Bronchial epithelial cell (primary cell): Measurements from ENCODE around the gene OGG1. TPM values are rescaled to one million over a fixed set of nuclear protein-coding genes. Genes with fewer than 3 reads are reported as not detected.
A peak's percentile ranks its signal among the peaks of the same experiment; 100 is the strongest.
"Not testable (repeated sequence)": the region's sequence is repeated elsewhere in the genome, so short reads cannot be mapped to it uniquely, and the experiment has no call there.

ENCODE experiments used
- DNase-seq: peaks from one replicate; pipeline ENCODE4 v3.0.0-alpha.2; 2010; ENCODE audit warnings: low read depth
- FAIRE-seq: peaks from 2 replicates; lab custom pipeline; 2011; peaks lifted over from hg19 to GRCh38; lab: Jason Lieb, UNC
- H3K27me3 ChIP-seq: 2 replicates; pipeline ENCODE4 v1.5.1; 2011; ENCODE audit warnings: low read length; ENCODE audit not compliant: control insufficient read depth, insufficient read depth
- H3K36me3 ChIP-seq: 2 replicates; pipeline ENCODE4 v1.5.1; 2011; ENCODE audit warnings: low read length; ENCODE audit not compliant: control insufficient read depth, insufficient read depth
- H3K4me3 ChIP-seq: 2 replicates; pipeline ENCODE4 v1.5.1; 2011; ENCODE audit warnings: mild to moderate bottlenecking, low read depth, low read length, control low read depth
- total RNA-seq: library from RNA; depleted of rRNA; stranded (reverse); fragments of >200 nt; gene quantifications from 2 replicates; pipeline ENCODE4 v1.2.1, GENCODE V29; 2014
- TF ChIP-seq, protein P1 (sequence below): IDR thresholded peaks from 2 replicates; pipeline ENCODE4 v1.5.1; 2011; ENCODE audit warnings: mild to moderate bottlenecking, moderate library complexity, low read length, control low read depth, inconsistent platforms; ENCODE audit not compliant: insufficient read depth, severe bottlenecking

OGG1 gene
- total RNA-seq, 1 donor from 2014 or later: 21.6 TPM

DNA sequence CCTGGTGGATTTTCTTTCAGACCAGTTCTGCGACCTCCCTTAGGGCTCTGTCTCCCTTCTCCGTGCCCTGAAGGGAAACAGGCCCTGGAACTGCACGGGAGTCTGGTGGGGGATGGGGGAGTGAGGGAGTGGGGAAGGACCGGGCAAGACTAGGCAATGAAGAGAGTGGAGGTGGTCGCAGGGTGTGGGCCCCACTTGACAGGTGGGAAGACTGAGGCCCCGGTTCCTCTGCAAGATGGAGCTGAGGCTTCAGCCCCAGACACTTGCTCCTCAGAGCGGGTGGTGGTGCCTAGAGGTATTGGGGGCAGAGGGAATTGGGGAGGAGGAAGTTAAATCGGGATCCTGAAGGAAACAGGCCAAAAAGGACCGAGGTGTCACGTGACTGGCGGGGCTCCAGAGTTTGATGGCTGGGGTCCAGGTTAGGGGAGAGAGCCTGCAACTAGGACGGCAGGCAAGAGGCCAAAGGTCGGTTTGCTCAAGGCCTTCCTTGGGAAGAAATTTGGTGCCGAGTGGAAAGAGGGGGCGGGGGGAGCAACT lies 20.6 kb downstream of the OGG1 start:
- DNase-seq: no peak
- H3K36me3 ChIP-seq: peaks cover 2% of the 10 kb centered on the region
- no peaks in the 10 kb centered on the region for H3K27me3 ChIP-seq
- no peak for FAIRE-seq
- H3K4me3 ChIP-seq: peak overlapping the region; percentile 59
- TF ChIP-seq, protein P1, sequence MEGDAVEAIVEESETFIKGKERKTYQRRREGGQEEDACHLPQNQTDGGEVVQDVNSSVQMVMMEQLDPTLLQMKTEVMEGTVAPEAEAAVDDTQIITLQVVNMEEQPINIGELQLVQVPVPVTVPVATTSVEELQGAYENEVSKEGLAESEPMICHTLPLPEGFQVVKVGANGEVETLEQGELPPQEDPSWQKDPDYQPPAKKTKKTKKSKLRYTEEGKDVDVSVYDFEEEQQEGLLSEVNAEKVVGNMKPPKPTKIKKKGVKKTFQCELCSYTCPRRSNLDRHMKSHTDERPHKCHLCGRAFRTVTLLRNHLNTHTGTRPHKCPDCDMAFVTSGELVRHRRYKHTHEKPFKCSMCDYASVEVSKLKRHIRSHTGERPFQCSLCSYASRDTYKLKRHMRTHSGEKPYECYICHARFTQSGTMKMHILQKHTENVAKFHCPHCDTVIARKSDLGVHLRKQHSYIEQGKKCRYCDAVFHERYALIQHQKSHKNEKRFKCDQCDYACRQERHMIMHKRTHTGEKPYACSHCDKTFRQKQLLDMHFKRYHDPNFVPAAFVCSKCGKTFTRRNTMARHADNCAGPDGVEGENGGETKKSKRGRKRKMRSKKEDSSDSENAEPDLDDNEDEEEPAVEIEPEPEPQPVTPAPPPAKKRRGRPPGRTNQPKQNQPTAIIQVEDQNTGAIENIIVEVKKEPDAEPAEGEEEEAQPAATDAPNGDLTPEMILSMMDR: no peak

DNA sequence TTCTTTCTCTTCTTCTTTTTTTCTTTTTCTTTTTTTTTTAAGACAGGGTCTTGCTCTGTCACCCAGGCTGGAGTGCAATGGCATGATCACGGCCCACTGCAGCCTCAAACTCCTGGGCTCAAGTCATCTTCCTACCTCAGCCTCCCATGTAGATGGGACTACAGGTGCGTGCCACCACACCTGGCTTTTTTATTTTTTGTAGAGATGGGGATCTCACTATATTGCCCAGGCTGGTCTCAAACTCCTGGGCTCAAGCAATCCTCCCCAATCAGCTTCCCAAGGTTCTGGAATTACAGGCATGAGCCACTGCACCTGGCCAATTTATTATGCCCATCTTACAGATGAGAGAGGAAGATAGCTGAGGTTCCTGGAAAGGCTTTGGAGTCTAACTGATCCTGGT lies 21.3 kb downstream of the OGG1 start:
- not testable (repeated sequence) for H3K27me3 ChIP-seq, H3K36me3 ChIP-seq, FAIRE-seq, DNase-seq, H3K4me3 ChIP-seq

DNA sequence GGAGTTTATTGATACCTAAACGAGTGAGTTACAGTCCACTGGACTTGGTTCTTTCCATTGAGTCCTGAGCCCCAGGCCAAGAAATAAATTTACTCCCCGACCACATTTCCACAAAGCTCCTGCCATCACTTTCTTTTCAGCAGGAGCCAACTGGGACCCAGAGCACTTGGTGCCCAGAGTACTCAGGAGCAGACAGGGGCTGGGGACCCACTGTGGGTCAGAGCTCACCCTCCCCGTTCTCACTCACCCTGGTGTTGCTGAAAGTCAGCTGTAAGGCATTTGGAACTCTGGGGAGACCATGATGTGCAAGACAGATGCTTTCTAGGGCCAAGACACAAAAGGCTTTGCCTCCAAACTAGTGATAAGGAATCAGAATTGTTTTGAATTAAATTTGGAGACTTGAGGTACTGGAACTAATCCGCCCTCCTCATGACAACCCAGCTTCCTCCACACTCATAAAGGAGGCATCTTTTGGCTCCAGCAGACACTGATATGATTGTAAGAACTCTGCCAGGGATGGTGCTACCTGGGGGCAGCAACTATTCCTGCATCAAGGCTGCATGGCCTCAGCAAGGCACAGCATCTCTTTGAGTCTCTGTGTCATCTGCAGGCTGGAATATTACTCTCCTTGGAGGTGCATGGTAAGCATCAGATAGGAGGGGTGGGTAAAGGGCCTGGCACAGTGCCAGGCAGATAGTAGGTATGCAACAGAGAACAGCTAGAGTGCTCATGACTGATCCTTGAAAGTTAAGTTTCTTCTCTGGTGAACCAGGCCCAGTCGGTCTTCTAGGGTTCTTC lies 27.3 kb downstream of the OGG1 start:
- Histone ChIP-seq H3K27me3 (no peaks in the 10 kb centered on the region), H3K36me3 (peaks cover 8% of the 10 kb centered on the region), H3K4me3 (no peak overlapping the region)
- DNase-seq: no peak
- TF ChIP-seq, protein P1: no peak
- FAIRE-seq: no peak

DNA sequence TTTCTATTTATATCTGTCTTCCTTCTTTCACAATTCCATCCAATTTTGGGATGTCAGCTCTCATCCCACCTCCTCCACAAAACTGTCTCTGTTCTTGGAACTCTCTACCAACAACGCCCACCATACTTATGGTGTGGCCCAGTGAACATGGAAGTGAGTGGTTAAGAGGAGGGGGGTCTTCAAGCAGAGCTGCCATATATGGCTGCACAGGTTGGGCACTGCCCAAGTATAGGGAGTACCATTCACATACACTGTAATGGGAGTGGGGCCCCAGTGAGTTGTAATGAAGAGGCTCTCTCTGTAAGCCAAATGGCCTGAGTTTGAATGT lies 27.9 kb downstream of the OGG1 start:
- TF ChIP-seq, protein P1: no peak
- no peak for FAIRE-seq
- H3K36me3 ChIP-seq: peaks cover 8% of the 10 kb centered on the region
- H3K27me3 ChIP-seq: no peaks in the 10 kb centered on the region
- H3K4me3 ChIP-seq: no peak overlapping the region
- no peak for DNase-seq

DNA sequence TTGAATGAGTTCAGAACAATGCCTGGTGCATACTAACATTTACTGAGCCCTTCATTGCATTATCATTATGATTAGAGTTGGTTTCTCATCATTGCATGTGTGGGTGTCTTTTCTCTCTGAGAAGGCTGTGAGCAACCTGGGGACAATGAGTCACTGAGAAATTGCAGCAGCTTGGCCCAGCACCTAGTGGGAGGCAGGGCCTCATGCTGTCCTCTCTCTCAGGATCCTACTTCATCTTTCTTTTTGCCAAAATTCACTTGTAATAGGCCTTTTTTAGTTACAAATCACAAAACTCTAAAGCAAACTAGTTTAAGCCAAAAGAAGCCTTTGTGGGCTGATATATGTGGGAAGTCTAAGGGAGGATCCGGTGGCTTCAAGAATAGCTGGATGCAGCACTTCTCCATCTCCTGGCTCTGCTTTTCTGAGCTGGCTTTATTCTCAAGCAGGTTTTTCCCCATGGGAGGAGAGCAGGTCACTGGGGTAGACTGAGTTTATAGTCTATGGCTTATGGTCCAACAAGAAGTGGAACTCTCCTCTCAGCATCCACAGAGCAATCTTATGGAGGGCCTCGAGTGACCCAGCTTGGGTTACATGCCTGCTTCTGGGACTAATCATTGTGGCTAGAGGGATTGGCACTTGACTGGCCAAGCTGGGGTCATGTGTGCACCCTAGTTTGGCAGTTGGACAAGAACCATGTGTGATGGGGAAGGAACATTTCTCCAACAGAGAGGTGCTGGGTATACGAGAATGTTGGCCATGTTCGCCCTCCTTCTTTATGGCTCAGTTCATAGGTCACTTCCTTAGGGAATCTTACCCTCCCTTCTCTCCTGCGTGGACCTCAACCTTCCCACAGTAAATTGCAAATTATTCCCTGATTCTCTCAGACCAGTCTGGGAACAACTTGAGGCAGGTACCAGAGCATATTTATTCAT lies 28.7 kb downstream of the OGG1 start:
- H3K4me3 ChIP-seq: no peak overlapping the region
- TF ChIP-seq, protein P1: no peak
- FAIRE-seq (no peak), DNase-seq (peak; percentile 82)
- H3K27me3 ChIP-seq: no peaks in the 10 kb centered on the region
- peaks cover 8% of the 10 kb centered on the region for H3K36me3 ChIP-seq

DNA sequence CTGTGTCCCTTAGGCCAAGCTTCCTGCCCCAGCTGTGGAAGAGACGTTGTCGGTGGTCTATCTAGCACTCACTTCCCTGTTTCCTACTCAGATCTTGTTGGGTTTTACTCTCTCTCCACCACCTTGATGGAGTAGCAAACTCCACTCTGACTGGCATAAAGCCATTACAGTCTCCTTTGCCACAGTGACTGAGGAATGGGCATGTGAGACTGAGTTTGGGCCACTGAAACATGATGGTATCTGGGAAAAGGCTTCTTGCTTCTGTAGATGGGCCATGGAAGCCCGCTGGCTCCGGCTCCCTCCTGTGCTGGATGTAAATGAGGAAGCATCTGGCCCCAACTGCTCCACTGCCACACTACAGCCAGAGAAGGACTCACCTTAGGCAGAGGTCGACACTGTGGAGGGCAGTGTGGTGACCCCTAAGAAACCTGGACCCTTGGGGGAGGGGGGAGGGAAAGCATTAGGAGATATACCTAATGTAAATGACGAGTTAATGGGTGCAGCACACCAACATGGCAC lies 29.4 kb downstream of the OGG1 start:
- Histone ChIP-seq H3K4me3 (no peak overlapping the region), H3K27me3 (no peaks in the 10 kb centered on the region), H3K36me3 (peaks cover 13% of the 10 kb centered on the region)
- DNase-seq: no peak
- no peak for FAIRE-seq
- TF ChIP-seq, protein P1: no peak
